ENCODE measurements around the gene CELA2A.
"Not testable (repeated sequence)": the region's sequence is repeated elsewhere in the genome, so short reads cannot be mapped to it uniquely, and the experiment has no call there.

GRCh38 chr1:15434739-15435138 is 21.8 kb upstream of the CELA2A start:
- TF ChIP-seq CTCF (conservative IDR thresholded peaks at IDR 0.05); EZH2 (IDR thresholded peaks at IDR 0.05; ENCODE audit: low read depth): not testable (repeated sequence)

All from PC-9 (cell line).